Neuronal stem cell (in vitro differentiated cells): Measurements from ENCODE around the gene GAGE12F.
"Not testable (repeated sequence)": the region's sequence is repeated elsewhere in the genome, so short reads cannot be mapped to it uniquely, and the experiment has no call there.

Experiments used
- DNase-seq: peaks from one replicate; pipeline ENCODE4 v3.0.0-alpha.2; 2013; ENCODE audit warnings: low spot score
- H2AFZ ChIP-seq: one replicate; pipeline ENCODE4 v1.6.1; 2013; ENCODE audit warnings: mild to moderate bottlenecking, low read length, inconsistent platforms
- H2AK5ac ChIP-seq: 2 replicates; pipeline ENCODE4 v1.6.1; 2013; ENCODE audit warnings: low read depth, mild to moderate bottlenecking, inconsistent platforms, low read length, moderate library complexity, mixed read lengths
- H2BK120ac ChIP-seq: 2 replicates; pipeline ENCODE4 v1.6.1; 2013; ENCODE audit warnings: low read depth, mild to moderate bottlenecking, inconsistent platforms, low read length, moderate library complexity, mixed read lengths
- H2BK12ac ChIP-seq: one replicate; pipeline ENCODE4 v1.6.1; 2013; ENCODE audit warnings: low read length, inconsistent platforms
- H2BK15ac ChIP-seq: 2 replicates; pipeline ENCODE4 v1.6.1; 2013; ENCODE audit warnings: mild to moderate bottlenecking, low read length, inconsistent platforms, mixed read lengths
- H2BK5ac ChIP-seq: one replicate; pipeline ENCODE4 v1.6.1; 2013; ENCODE audit warnings: inconsistent platforms, mild to moderate bottlenecking, low read length, moderate library complexity
- H3K14ac ChIP-seq: one replicate; pipeline ENCODE4 v1.6.1; 2013; ENCODE audit warnings: low read length, inconsistent platforms
- H3K18ac ChIP-seq: 2 replicates; pipeline ENCODE4 v1.6.1; 2013; ENCODE audit warnings: low read length, inconsistent platforms
- H3K23ac ChIP-seq: 2 replicates; pipeline ENCODE4 v1.6.1; 2013; ENCODE audit warnings: low read depth, mild to moderate bottlenecking, mixed read lengths, low read length, inconsistent platforms; ENCODE audit not compliant: poor library complexity
- H3K27ac ChIP-seq: replicated peaks from 3 replicates; pipeline ENCODE4 v1.5.1; 2013; ENCODE audit warnings: low read length, inconsistent platforms
- H3K27me3 ChIP-seq, 3 experiments: 2 replicates each; pipeline ENCODE4 v1.6.1; 2013; ENCODE audit warnings: low read length in 3 of 3, mild to moderate bottlenecking in 2 of 3, inconsistent platforms in 1 of 3, low read depth in 1 of 3, mixed read lengths in 1 of 3, moderate library complexity in 1 of 3; ENCODE audit not compliant: control insufficient read depth in 3 of 3, insufficient read depth in 3 of 3
- H3K36me3 ChIP-seq, 2 donors: replicated peaks in 1 of 2; 2 replicates each; pipeline ENCODE4 v1.6.1; 2013; ENCODE audit warnings: low read length in 2 of 2; ENCODE audit not compliant: control insufficient read depth in 2 of 2, insufficient read depth in 2 of 2
- H3K4ac ChIP-seq: 2 replicates; pipeline ENCODE4 v1.6.1; 2013; ENCODE audit warnings: inconsistent platforms, mild to moderate bottlenecking, low read length, moderate library complexity
- H3K4me1 ChIP-seq, 2 donors: 1 replicate in 1 of 2; 2 replicates in 1 of 2; pipeline ENCODE4 v1.6.1; 2013; ENCODE audit warnings: low read length in 2 of 2, low read depth in 1 of 2; ENCODE audit not compliant: control insufficient read depth in 2 of 2, insufficient read depth in 1 of 2
- H3K4me2 ChIP-seq: one replicate; pipeline ENCODE4 v1.6.1; 2013; ENCODE audit warnings: mild to moderate bottlenecking, low read length, inconsistent platforms; ENCODE audit not compliant: insufficient read depth, poor library complexity, severe bottlenecking
- H3K4me3 ChIP-seq, 2 donors: 2 replicates each; pipeline ENCODE4 v1.5.1; 2013; ENCODE audit warnings: low read length in 2 of 2, mild to moderate bottlenecking in 2 of 2, inconsistent platforms in 1 of 2, moderate library complexity in 1 of 2
- H3K79me1 ChIP-seq: one replicate; pipeline ENCODE4 v1.6.1; 2013; ENCODE audit warnings: low read depth, mild to moderate bottlenecking, inconsistent platforms, low read length, moderate library complexity
- H3K9ac ChIP-seq: one replicate; pipeline ENCODE4 v1.6.1; 2013; ENCODE audit warnings: mild to moderate bottlenecking, low read depth, low read length, inconsistent platforms; ENCODE audit not compliant: poor library complexity
- H3K9me3 ChIP-seq, 2 donors: replicated peaks in 1 of 2; 2 replicates each; pipeline versions ENCODE3 to v1.6.1; 2013; ENCODE audit warnings: low read length in 2 of 2, mild to moderate bottlenecking in 2 of 2, inconsistent platforms in 1 of 2, low read depth in 1 of 2, mixed read lengths in 1 of 2, moderate library complexity in 1 of 2; ENCODE audit not compliant: control insufficient read depth in 2 of 2, insufficient read depth in 1 of 2
- H4K8ac ChIP-seq: one replicate; pipeline ENCODE4 v1.6.1; 2013; ENCODE audit warnings: low read depth, mild to moderate bottlenecking, inconsistent platforms, low read length, moderate library complexity
- H4K91ac ChIP-seq: one replicate; pipeline ENCODE4 v1.6.1; 2013; ENCODE audit warnings: low read length, low read depth, mild to moderate bottlenecking, inconsistent platforms; ENCODE audit not compliant: poor library complexity
- WGBS, 2 donors: extraction: QIAGEN DNeasy Blood & Tissue Kit; methylation state at CpG; one replicate each; pipeline ENCODE4 v1.1.7; 2013; ENCODE audit warnings: missing lambda C conversion rate in 2 of 2, mixed read lengths in 1 of 2; ENCODE audit not compliant: insufficient read length in 2 of 2, insufficient replicate concordance in 1 of 2; ENCODE audit errors: extremely low coverage in 2 of 2; 5-methylcytosine and 5-hydroxymethylcytosine counted together

The GAGE12F gene

DNA sequence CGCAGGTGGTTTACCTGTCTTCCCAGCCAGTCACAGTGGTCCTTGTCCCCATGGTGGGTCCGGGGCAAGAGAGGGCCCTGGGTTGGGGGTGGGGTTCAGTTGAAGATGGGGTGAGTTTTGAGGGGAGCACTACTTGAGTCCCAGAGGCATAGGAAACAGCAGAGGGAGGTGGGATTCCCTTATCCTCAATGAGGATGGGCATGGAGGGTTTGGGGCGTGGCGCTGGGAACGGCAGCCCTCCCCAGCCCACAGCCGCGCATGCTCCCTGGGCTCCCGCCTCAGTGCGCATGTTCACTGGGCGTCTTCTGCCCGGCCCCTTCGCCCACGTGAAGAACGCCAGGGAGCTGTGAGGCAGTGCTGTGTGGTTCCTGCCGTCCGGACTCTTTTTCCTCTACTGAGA, 28.6 kb downstream of the GAGE12F start, which contains the start of gene GAGE2A:
Gene GAGE2A, plus strand, starts transcription at position 301 of the 400 bp plus-strand sequence. CDS start 1,155 bp downstream, outside the sequence.
- H2BK15ac ChIP-seq, H3K4me2 ChIP-seq, H3K27ac ChIP-seq, H3K9me3 ChIP-seq, H2AK5ac ChIP-seq, H2AFZ ChIP-seq, H2BK12ac ChIP-seq, H2BK5ac ChIP-seq, H3K23ac ChIP-seq, H2BK120ac ChIP-seq, DNase-seq, H3K9ac ChIP-seq, H3K4me1 ChIP-seq, H3K4ac ChIP-seq, H3K18ac ChIP-seq, H3K36me3 ChIP-seq, H4K8ac ChIP-seq, H3K4me3 ChIP-seq, H3K14ac ChIP-seq, H3K79me1 ChIP-seq, H4K91ac ChIP-seq, H3K27me3 ChIP-seq: not testable (repeated sequence)
- WGBS, 2 donors = no CpG with 5 or more reads among the region's 16 CpGs

DNA sequence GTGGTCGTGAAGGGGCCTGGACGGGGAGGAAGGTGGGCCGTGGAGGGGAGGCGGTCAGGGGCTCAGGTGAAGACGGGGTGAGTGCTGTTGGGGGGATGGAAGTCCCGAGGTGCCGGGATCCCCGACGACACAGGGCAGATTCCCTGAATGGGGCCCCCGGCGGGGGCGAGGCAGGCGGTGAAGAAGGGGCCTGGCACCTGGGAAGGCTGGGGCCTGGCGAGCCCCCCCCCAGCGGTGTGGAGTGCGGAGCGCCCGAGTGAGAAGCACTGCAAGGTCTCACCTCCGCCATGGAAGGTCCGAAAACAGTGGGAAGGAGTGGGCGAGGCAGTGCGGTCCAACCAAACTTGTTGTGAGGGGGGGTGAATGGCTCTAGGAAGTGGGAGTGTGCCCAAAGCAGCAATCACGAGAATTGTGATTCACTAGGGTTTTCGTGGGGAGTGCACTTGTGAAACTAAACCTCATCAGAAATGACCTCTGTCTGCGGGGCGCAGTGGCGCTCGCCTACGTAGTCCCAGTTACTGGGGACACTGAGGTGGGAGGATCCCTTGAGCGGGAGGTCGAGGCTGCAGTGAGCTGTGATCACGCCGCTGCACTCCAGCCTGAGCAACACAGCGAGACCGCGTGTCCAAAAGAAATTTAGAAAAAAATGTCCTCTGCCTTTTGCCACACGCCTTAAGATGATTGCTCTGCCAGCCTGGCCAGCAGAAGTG, 29.3 kb downstream of the GAGE12F start:
- H4K8ac ChIP-seq, H2BK120ac ChIP-seq, H3K79me1 ChIP-seq, H3K9ac ChIP-seq, H3K27ac ChIP-seq, H3K4me2 ChIP-seq, H3K9me3 ChIP-seq, H2AK5ac ChIP-seq, H3K36me3 ChIP-seq, DNase-seq, H3K23ac ChIP-seq, H3K14ac ChIP-seq, H2BK15ac ChIP-seq, H3K4me1 ChIP-seq, H3K4me3 ChIP-seq, H2AFZ ChIP-seq, H3K27me3 ChIP-seq, H3K18ac ChIP-seq, H3K4ac ChIP-seq, H2BK12ac ChIP-seq, H4K91ac ChIP-seq, H2BK5ac ChIP-seq: not testable (repeated sequence)
- no CpG with 5 or more reads among the region's 37 CpGs for WGBS, 2 donors

DNA sequence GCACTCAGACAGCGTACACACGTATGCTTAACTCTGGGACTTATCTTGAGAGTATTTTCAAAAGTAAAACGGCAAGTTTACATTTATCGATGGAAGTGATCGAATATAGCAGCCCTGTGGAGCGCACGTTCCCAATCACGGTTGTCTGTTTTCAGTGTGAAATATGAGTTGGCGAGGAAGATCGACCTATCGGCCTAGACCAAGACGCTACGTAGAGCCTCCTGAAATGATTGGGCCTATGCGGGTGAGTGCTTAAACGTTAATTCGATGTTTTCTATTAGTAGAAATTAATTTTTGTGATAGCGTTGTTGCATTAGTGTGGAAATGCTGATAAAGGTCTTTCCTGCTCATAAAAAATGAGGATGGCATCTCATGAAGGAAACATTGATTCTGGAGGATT, 29.8 kb downstream of the GAGE12F start:
- H3K18ac ChIP-seq, H4K8ac ChIP-seq, H3K9ac ChIP-seq, H2AK5ac ChIP-seq, H3K27ac ChIP-seq, H2BK15ac ChIP-seq, H3K23ac ChIP-seq, H2BK5ac ChIP-seq, DNase-seq, H2BK120ac ChIP-seq, H3K79me1 ChIP-seq, H3K4me3 ChIP-seq, H3K14ac ChIP-seq, H4K91ac ChIP-seq, H3K4me2 ChIP-seq, H3K4me1 ChIP-seq, H3K4ac ChIP-seq, H3K9me3 ChIP-seq, H2BK12ac ChIP-seq, H3K36me3 ChIP-seq, H2AFZ ChIP-seq, H3K27me3 ChIP-seq: not testable (repeated sequence)
- no CpG with 5 or more reads among the region's 17 CpGs for WGBS, 2 donors

DNA sequence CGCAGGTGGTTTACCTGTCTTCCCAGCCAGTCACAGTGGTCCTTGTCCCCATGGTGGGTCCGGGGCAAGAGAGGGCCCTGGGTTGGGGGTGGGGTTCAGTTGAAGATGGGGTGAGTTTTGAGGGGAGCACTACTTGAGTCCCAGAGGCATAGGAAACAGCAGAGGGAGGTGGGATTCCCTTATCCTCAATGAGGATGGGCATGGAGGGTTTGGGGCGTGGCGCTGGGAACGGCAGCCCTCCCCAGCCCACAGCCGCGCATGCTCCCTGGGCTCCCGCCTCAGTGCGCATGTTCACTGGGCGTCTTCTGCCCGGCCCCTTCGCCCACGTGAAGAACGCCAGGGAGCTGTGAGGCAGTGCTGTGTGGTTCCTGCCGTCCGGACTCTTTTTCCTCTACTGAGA, 38.1 kb downstream of the GAGE12F start, which contains the start of gene GAGE1:
Gene GAGE1, plus strand, starts transcription at position 301 of the 400 bp plus-strand sequence. CDS start 1,155 bp downstream, outside the sequence.
- H2BK12ac ChIP-seq, H2BK5ac ChIP-seq, H3K27ac ChIP-seq, H2BK15ac ChIP-seq, H3K27me3 ChIP-seq, H3K79me1 ChIP-seq, H2AK5ac ChIP-seq, DNase-seq, H3K4me3 ChIP-seq, H2BK120ac ChIP-seq, H3K4me1 ChIP-seq, H2AFZ ChIP-seq, H4K8ac ChIP-seq, H3K18ac ChIP-seq, H3K36me3 ChIP-seq, H3K14ac ChIP-seq, H3K9ac ChIP-seq, H3K4ac ChIP-seq, H4K91ac ChIP-seq, H3K4me2 ChIP-seq, H3K23ac ChIP-seq, H3K9me3 ChIP-seq: not testable (repeated sequence)
- WGBS, 2 donors = no CpG with 5 or more reads among the region's 16 CpGs
